HepG2 (cell line): ENCODE data around the gene C11orf58. TPM values are rescaled to one million over a fixed set of nuclear protein-coding genes. Genes with fewer than 3 reads are reported as not detected.

ENCODE experiments used
- BCL6 ChIP-seq: IDR thresholded peaks from 2 replicates; pipeline ENCODE4 v1.6.1; 2016; ENCODE audit warnings: missing genetic modification reagents, missing compliant biosample characterization
- FOXK2 ChIP-seq: fragments of 450-650 bp; IDR thresholded peaks from 2 replicates; pipeline ENCODE4 v1.6.1; 2016
- HNRNPUL1 ChIP-seq: fragments of 200-400 bp; formaldehyde crosslinking; IDR thresholded peaks from 2 replicates; pipeline ENCODE4 v1.6.1; 2017; ENCODE audit warnings: low read depth, mild to moderate bottlenecking, low read length, moderate library complexity
- IRF9 ChIP-seq: sonication (generic); formaldehyde crosslinking; IDR thresholded peaks from 2 replicates; pipeline ENCODE4 v1.8.0; 2022; ENCODE audit warnings: missing genetic modification reagents, mild to moderate bottlenecking, borderline replicate concordance
- ISL2 ChIP-seq: sonication (generic); formaldehyde crosslinking; IDR thresholded peaks from 2 replicates; pipeline ENCODE4 v1.5.0; 2020; ENCODE audit warnings: missing genetic modification reagents
- KAT2B ChIP-seq: fragments of 150-350 bp; IDR thresholded peaks from 2 replicates; pipeline ENCODE4 v1.6.1; 2014; ENCODE audit warnings: low read depth, low read length, borderline replicate concordance
- ONECUT2 ChIP-seq: sonication (generic); formaldehyde crosslinking; IDR thresholded peaks from 2 replicates; pipeline ENCODE4 v1.4.0; 2020; ENCODE audit warnings: missing genetic modification reagents
- PRDM4 ChIP-seq: sonication (generic); formaldehyde crosslinking; IDR thresholded peaks from 2 replicates; pipeline ENCODE4 v1.9.0; 2021; ENCODE audit warnings: missing genetic modification reagents, borderline replicate concordance
- SRSF9 ChIP-seq: fragments of 200-400 bp; formaldehyde crosslinking; IDR thresholded peaks from 2 replicates; pipeline ENCODE4 v1.6.1; 2018; ENCODE audit warnings: borderline replicate concordance, mild to moderate bottlenecking, low read depth, low read length; ENCODE audit not compliant: insufficient read depth, poor library complexity, severe bottlenecking
- ZBTB42 ChIP-seq: sonication (generic); formaldehyde crosslinking; IDR thresholded peaks from 2 replicates; pipeline ENCODE4 v1.5.0; 2020; ENCODE audit warnings: mild to moderate bottlenecking, missing genetic modification reagents
- ZBTB46 ChIP-seq: sonication (generic); formaldehyde crosslinking; IDR thresholded peaks from 2 replicates; pipeline ENCODE4 v1.4.0; 2020; ENCODE audit warnings: mild to moderate bottlenecking, missing genetic modification reagents, borderline replicate concordance
- ZKSCAN8 ChIP-seq: IDR thresholded peaks from 2 replicates; pipeline ENCODE4 v1.6.1; 2016; ENCODE audit warnings: borderline replicate concordance, missing genetic modification reagents, missing compliant biosample characterization
- ZMAT5 ChIP-seq: sonication (generic); formaldehyde crosslinking; IDR thresholded peaks from 2 replicates; pipeline ENCODE4 v1.5.0; 2020; ENCODE audit warnings: mild to moderate bottlenecking, low read depth, missing genetic modification reagents, borderline replicate concordance
- ZNF17 ChIP-seq: sonication (generic); formaldehyde crosslinking; IDR thresholded peaks from 2 replicates; pipeline ENCODE4 v1.5.0; 2020; ENCODE audit warnings: mild to moderate bottlenecking, missing genetic modification reagents
- ZNF33B ChIP-seq: sonication (generic); formaldehyde crosslinking; IDR thresholded peaks from 2 replicates; pipeline ENCODE4 v1.5.1; 2020; ENCODE audit warnings: mild to moderate bottlenecking, missing genetic modification reagents
- ZNF451 ChIP-seq: sonication (generic); formaldehyde crosslinking; IDR thresholded peaks from 2 replicates; pipeline ENCODE4 v1.5.0; 2020; ENCODE audit warnings: mild to moderate bottlenecking, missing genetic modification reagents
- ZNF460 ChIP-seq: sonication (generic); formaldehyde crosslinking; IDR thresholded peaks from 2 replicates; pipeline ENCODE4 v1.5.1; 2020; ENCODE audit warnings: missing genetic modification reagents, mild to moderate bottlenecking, borderline replicate concordance
- ZNF660 ChIP-seq: sonication (generic); formaldehyde crosslinking; IDR thresholded peaks from 2 replicates; pipeline ENCODE4 v1.5.1; 2020; ENCODE audit warnings: mild to moderate bottlenecking, low read depth, missing genetic modification reagents, borderline replicate concordance
- ZNF740 ChIP-seq: sonication (generic); formaldehyde crosslinking; IDR thresholded peaks from 2 replicates; pipeline ENCODE4 v1.4.0; 2020; ENCODE audit warnings: missing genetic modification reagents
- polyA plus RNA-seq, 8 experiments: library from polyadenylated mRNA; depleted of rRNA in 3 of 8; stranded (reverse) in 7 of 8; unstranded in 1 of 8; fragments of >200 nt; fragmentation: Illumina TruSeq in 4 of 8; extraction: Trizol in 4 of 8; gene quantifications; 2 replicates each; pipeline versions ENCODE4 v1.2.1 to v1.2.3, GENCODE V29; 2011 to 2016; ENCODE audit warnings: low read depth in 4 of 8, missing spikeins in 1 of 8, mixed read lengths in 1 of 8; ENCODE audit not compliant: insufficient read depth in 1 of 8
- total RNA-seq, 5 experiments: library from RNA; depleted of rRNA; stranded (reverse); fragments of >200 nt; fragmentation: Illumina TruSeq; extraction: Trizol; gene quantifications; 2 replicates each; pipeline ENCODE4 v1.2.3, GENCODE V29; 2016; ENCODE audit warnings: low read depth in 1 of 5
- TF ChIP-seq, protein P1 (sequence below): sonication (generic); formaldehyde crosslinking; IDR thresholded peaks from 2 replicates; pipeline ENCODE4 v1.4.0; 2020; ENCODE audit warnings: mild to moderate bottlenecking, missing genetic modification reagents
- TF ChIP-seq, protein P2 (sequence below): sonication (generic); formaldehyde crosslinking; IDR thresholded peaks from 2 replicates; pipeline ENCODE4 v1.5.0; 2020; ENCODE audit warnings: missing genetic modification reagents
- TF ChIP-seq, protein P3 (sequence below): IDR thresholded peaks from 2 replicates; pipeline ENCODE4 v1.6.1; 2016; ENCODE audit warnings: low read depth

The C11orf58 gene
- total and polyA plus RNA-seq, 2 of the 13 experiments (the other 11 are each of a cell fraction or from before 2014, with no cell fraction given) = 83.8 to 167 TPM

DNA sequence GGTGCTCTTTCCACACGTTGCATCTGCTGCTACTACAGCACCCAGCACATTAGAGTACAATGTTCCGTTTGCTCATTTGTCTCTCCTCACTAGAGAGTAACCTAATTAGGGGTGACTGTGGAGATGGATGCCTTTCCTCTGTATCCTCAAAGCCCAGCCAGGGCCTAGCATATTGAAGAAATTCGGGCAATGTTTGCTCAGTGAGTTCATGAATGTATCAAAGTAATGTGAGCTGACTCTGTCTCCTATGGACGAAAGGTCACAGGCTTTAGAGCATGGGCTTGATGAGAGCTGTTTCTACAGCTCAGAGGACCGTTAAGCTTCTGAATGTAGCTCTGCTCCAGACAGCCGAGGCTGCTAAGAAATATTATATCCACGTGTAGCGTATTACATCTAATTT is 67.5 kb downstream of the C11orf58 start (continued):
- TF ChIP-seq, protein P1, sequence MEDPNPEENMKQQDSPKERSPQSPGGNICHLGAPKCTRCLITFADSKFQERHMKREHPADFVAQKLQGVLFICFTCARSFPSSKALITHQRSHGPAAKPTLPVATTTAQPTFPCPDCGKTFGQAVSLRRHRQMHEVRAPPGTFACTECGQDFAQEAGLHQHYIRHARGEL (CRISPR knock-in tag) = no peak
- TF ChIP-seq ZKSCAN8 (peak; percentile 38; the same call in 1 of the 2 replicates), ZMAT5 (no peak), ONECUT2 (CRISPR knock-in tag) (no peak), IRF9 (no peak), HNRNPUL1 (no peak), FOXK2 (no peak), ZNF740 (CRISPR knock-in tag) (no peak), ZNF460 (no peak), ZBTB46 (CRISPR knock-in tag) (no peak), SRSF9 (no peak), PRDM4 (CRISPR knock-in tag) (no peak), ZBTB42 (CRISPR knock-in tag) (no peak), KAT2B (no peak), ZNF33B (CRISPR knock-in tag) (no peak), ZNF17 (CRISPR knock-in tag) (no peak), BCL6 (CRISPR knock-in tag) (peak; percentile 74), ZNF451 (CRISPR knock-in tag) (no peak), ISL2 (no peak), ZNF660 (CRISPR knock-in tag) (no peak)
- TF ChIP-seq, protein P2, sequence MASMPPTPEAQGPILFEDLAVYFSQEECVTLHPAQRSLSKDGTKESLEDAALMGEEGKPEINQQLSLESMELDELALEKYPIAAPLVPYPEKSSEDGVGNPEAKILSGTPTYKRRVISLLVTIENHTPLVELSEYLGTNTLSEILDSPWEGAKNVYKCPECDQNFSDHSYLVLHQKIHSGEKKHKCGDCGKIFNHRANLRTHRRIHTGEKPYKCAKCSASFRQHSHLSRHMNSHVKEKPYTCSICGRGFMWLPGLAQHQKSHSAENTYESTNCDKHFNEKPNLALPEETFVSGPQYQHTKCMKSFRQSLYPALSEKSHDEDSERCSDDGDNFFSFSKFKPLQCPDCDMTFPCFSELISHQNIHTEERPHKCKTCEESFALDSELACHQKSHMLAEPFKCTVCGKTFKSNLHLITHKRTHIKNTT (CRISPR knock-in tag) = no peak
- TF ChIP-seq, protein P3, sequence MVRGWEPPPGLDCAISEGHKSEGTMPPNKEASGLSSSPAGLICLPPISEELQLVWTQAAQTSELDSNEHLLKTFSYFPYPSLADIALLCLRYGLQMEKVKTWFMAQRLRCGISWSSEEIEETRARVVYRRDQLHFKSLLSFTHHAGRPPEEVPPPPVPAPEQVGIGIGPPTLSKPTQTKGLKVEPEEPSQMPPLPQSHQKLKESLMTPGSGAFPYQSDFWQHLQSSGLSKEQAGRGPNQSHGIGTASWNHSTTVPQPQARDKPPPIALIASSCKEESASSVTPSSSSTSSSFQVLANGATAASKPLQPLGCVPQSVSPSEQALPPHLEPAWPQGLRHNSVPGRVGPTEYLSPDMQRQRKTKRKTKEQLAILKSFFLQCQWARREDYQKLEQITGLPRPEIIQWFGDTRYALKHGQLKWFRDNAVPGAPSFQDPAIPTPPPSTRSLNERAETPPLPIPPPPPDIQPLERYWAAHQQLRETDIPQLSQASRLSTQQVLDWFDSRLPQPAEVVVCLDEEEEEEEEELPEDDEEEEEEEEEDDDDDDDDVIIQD (CRISPR knock-in tag) = no peak
